DOHH2 (cell line): ENCODE results near the gene NEDD4L.

Source experiments
- H3F3A ChIP-seq: fragments of 200-600 bp; sonication (generic), shearing (Covaris generic); 2 replicates; pipeline ENCODE4 v1.6.0; 2016; ENCODE audit warnings: antibody characterized with exemption, mild to moderate bottlenecking; ENCODE audit not compliant: control insufficient read depth, insufficient read depth
- H3K27ac ChIP-seq: fragments of 200-600 bp; sonication (generic); 2 replicates; pipeline ENCODE4 v1.5.1; 2014; ENCODE audit warnings: low read depth, mild to moderate bottlenecking, low read length, moderate library complexity
- H3K27me3 ChIP-seq: fragments of 200-600 bp; sonication (generic); 2 replicates; pipeline ENCODE4 v1.6.1; 2014; ENCODE audit warnings: mild to moderate bottlenecking, low read length, mixed read lengths; ENCODE audit not compliant: control insufficient read depth
- H3K36me3 ChIP-seq: fragments of 200-600 bp; sonication (generic); 2 replicates; pipeline ENCODE4 v1.6.1; 2014; ENCODE audit warnings: mild to moderate bottlenecking, low read length, moderate library complexity, mixed read lengths; ENCODE audit not compliant: control insufficient read depth
- H3K4me1 ChIP-seq: fragments of 200-600 bp; sonication (generic); 2 replicates; pipeline ENCODE4 v1.6.1; 2014; ENCODE audit warnings: mild to moderate bottlenecking, low read length, mixed read lengths; ENCODE audit not compliant: control insufficient read depth
- H3K4me2 ChIP-seq: fragments of 200-600 bp; sonication (generic); 2 replicates; pipeline ENCODE4 v1.6.0; 2014; ENCODE audit warnings: mild to moderate bottlenecking, low read length, moderate library complexity
- H3K4me3 ChIP-seq: fragments of 200-600 bp; sonication (generic); 2 replicates; pipeline ENCODE4 v1.5.1; 2014; ENCODE audit warnings: mild to moderate bottlenecking, low read length, mixed read lengths
- H3K79me2 ChIP-seq: fragments of 200-600 bp; sonication (generic); 2 replicates; pipeline ENCODE4 v1.6.1; 2014; ENCODE audit warnings: mild to moderate bottlenecking, low read length, mixed read lengths; ENCODE audit not compliant: control insufficient read depth
- H3K9me2 ChIP-seq: fragments of 200-600 bp; sonication (generic); replicated peaks from 2 replicates; pipeline ENCODE4 v1.6.1; 2014; ENCODE audit warnings: mild to moderate bottlenecking, low read length, mixed read lengths; ENCODE audit not compliant: control insufficient read depth
- H3K9me3 ChIP-seq: fragments of 200-600 bp; sonication (generic); 2 replicates; pipeline ENCODE4 v1.6.1; 2014; ENCODE audit warnings: antibody characterized with exemption, low read length, mixed read lengths; ENCODE audit not compliant: control insufficient read depth, insufficient read depth
- H4K20me1 ChIP-seq: fragments of 200-600 bp; sonication (generic); 2 replicates; pipeline ENCODE4 v1.6.0; 2014; ENCODE audit warnings: low read depth, mild to moderate bottlenecking, antibody characterized with exemption, low read length, moderate library complexity; ENCODE audit not compliant: control insufficient read depth, insufficient read depth
- CTCF ChIP-seq: fragments of 200-600 bp; sonication (generic); IDR thresholded peaks from one replicate; pipeline ENCODE4 v1.5.1; 2014; ENCODE audit warnings: antibody characterized with exemption, mild to moderate bottlenecking, low read depth, low read length; ENCODE audit not compliant: poor library complexity, severe bottlenecking
- EZH2phosphoT487 ChIP-seq: fragments of 200-600 bp; sonication (generic); IDR thresholded peaks from 2 replicates; pipeline ENCODE4 v1.6.1; 2017; ENCODE audit warnings: borderline replicate concordance, mild to moderate bottlenecking, antibody characterized with exemption, low read length, moderate library complexity, mixed read lengths

NEDD4L gene

GRCh38 chr18:58335223-58335622 lies 291.2 kb downstream of the NEDD4L start:
- Histone ChIP-seq H3K9me2 (no peaks in the 10 kb centered on the region), H3F3A (no peaks in the 10 kb centered on the region), H3K4me3 (no peak overlapping the region), H3K27ac (no peak overlapping the region), H4K20me1 (no peaks in the 10 kb centered on the region), H3K27me3 (no peaks in the 10 kb centered on the region), H3K4me2 (no peak overlapping the region), H3K79me2 (no peaks in the 10 kb centered on the region), H3K36me3 (peaks cover 32% of the 10 kb centered on the region), H3K4me1 (no peaks in the 10 kb centered on the region), H3K9me3 (no peaks in the 10 kb centered on the region)
- no peak for TF ChIP-seq EZH2phosphoT487
- TF ChIP-seq CTCF, result no peak

DNA sequence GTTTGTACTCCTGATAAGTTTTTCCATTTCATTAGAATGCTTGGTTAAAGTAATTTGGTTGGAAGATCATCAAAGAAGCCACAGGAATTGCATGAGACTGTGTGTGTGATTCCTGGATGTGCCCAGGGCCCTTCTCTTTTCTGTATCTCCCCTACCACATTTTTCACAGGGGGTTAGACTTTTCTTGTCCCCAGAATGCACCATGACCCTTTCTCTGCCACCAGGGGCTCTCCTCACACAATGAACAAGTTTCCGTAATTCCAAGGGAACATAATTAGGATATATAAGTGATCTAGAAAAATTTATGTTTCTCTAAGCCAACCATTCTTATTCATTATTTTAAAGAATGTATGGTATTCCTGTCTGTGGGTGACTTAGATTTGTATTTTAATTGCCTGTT lies 291.8 kb downstream of the NEDD4L start:
- H3K79me2 ChIP-seq, result no peaks in the 10 kb centered on the region
- H3K4me2 ChIP-seq, result no peak overlapping the region
- no peaks in the 10 kb centered on the region for H3K9me3 ChIP-seq
- no peaks in the 10 kb centered on the region for H3K4me1 ChIP-seq
- no peaks in the 10 kb centered on the region for H3K9me2 ChIP-seq
- no peaks in the 10 kb centered on the region for H3K27me3 ChIP-seq
- peaks cover 26% of the 10 kb centered on the region for H3K36me3 ChIP-seq
- H3K27ac ChIP-seq, result no peak overlapping the region
- TF ChIP-seq CTCF (no peak), EZH2phosphoT487 (no peak)
- H3K4me3 ChIP-seq, result no peak overlapping the region
- no peaks in the 10 kb centered on the region for H3F3A ChIP-seq
- H4K20me1 ChIP-seq, result no peaks in the 10 kb centered on the region

DNA sequence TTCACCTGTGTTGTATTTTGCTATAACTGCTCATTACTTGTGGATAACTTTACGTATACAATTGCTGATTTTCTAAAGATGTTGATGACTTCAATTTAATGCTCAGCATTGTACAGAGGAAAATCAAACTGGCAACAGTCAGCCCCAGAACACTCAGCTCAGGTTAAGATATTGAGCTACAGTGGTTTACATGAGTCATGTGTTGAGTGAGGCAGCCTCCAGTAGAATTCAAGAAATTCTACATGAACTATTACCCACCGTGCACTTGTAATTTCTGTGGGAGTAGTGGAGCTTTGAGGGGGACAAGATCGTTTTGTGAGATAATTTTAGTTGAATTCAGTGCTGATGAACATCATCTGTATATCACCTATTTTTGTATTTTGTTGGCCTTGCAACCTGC lies 292.6 kb downstream of the NEDD4L start:
- Histone ChIP-seq H3K4me1 (no peaks in the 10 kb centered on the region), H3K27ac (no peak overlapping the region), H3K9me2 (no peaks in the 10 kb centered on the region), H3K36me3 (peaks cover 18% of the 10 kb centered on the region), H3K27me3 (no peaks in the 10 kb centered on the region), H3K9me3 (no peaks in the 10 kb centered on the region), H3F3A (no peaks in the 10 kb centered on the region), H3K4me2 (no peak overlapping the region), H4K20me1 (no peaks in the 10 kb centered on the region), H3K4me3 (no peak overlapping the region), H3K79me2 (no peaks in the 10 kb centered on the region)
- TF ChIP-seq CTCF (no peak), EZH2phosphoT487 (no peak)

GRCh38 chr18:58337285-58337684 lies 293.3 kb downstream of the NEDD4L start:
- Histone ChIP-seq H3K4me3 (no peak overlapping the region), H3K4me1 (no peaks in the 10 kb centered on the region), H4K20me1 (no peaks in the 10 kb centered on the region), H3K27ac (no peak overlapping the region), H3K79me2 (no peaks in the 10 kb centered on the region), H3K9me2 (no peaks in the 10 kb centered on the region), H3K9me3 (no peaks in the 10 kb centered on the region), H3K36me3 (peaks cover 17% of the 10 kb centered on the region; the same call in 1 of the 2 replicates), H3K27me3 (no peaks in the 10 kb centered on the region), H3F3A (no peaks in the 10 kb centered on the region), H3K4me2 (no peak overlapping the region)
- TF ChIP-seq EZH2phosphoT487 (no peak), CTCF (no peak)
